GM12878 (cell line): ENCODE results near the gene PANK1. TPM values are rescaled to one million over a fixed set of nuclear protein-coding genes. Genes with fewer than 3 reads are reported as not detected.

Experiments used
- CBX3 ChIP-seq: fragments of 200-600 bp; sonication (generic); IDR thresholded peaks from 2 replicates; pipeline ENCODE4 v1.6.1; 2016; ENCODE audit warnings: low read depth, borderline replicate concordance
- EGR1 ChIP-seq, 2 experiments: IDR thresholded peaks; 1 replicate in 1 of 2; 2 replicates in 1 of 2; pipeline ENCODE4 v1.6.1; 2011 to 2012; ENCODE audit warnings: low read depth in 2 of 2, low read length in 2 of 2, borderline replicate concordance in 1 of 2, mild to moderate bottlenecking in 1 of 2, moderate library complexity in 1 of 2
- EP300 ChIP-seq, 2 experiments: fragments of 150-350 bp in 1 of 2; IDR thresholded peaks; 2 replicates each; pipeline ENCODE4 v1.6.1; 2011 to 2012; ENCODE audit warnings: low read depth in 2 of 2, low read length in 2 of 2, borderline replicate concordance in 1 of 2, improper control_type of control experiment in 1 of 2, inconsistent platforms in 1 of 2; ENCODE audit not compliant: control insufficient read depth in 1 of 2
- ESRRA ChIP-seq: IDR thresholded peaks from 2 replicates; pipeline ENCODE4 v1.6.1; 2012; ENCODE audit warnings: mild to moderate bottlenecking, low read length, improper control_type of control experiment
- IRF4 ChIP-seq: IDR thresholded peaks from 2 replicates; pipeline ENCODE4 v1.6.1; 2011; ENCODE audit warnings: low read depth, low read length
- PML ChIP-seq: IDR thresholded peaks from 2 replicates; pipeline ENCODE4 v1.6.1; 2012; ENCODE audit warnings: low read length, inconsistent platforms
- POU2F2 ChIP-seq: IDR thresholded peaks from 3 replicates; pipeline ENCODE4 v1.6.1; 2011; ENCODE audit warnings: low read depth, mild to moderate bottlenecking, low read length, borderline replicate concordance
- RELA ChIP-seq: fragments of 450-650 bp; IDR thresholded peaks from 2 replicates; pipeline ENCODE4 v1.8.0; 2014; ENCODE audit warnings: borderline replicate concordance; ENCODE audit not compliant: partially characterized antibody
- STAT3 ChIP-seq: IDR thresholded peaks from 2 replicates; pipeline ENCODE4 v1.6.1; 2011; ENCODE audit warnings: low read depth, low read length, improper control_type of control experiment
- ZBTB4 ChIP-seq: fragments of 450-650 bp; formaldehyde crosslinking; IDR thresholded peaks from 2 replicates; pipeline ENCODE4 v1.4.0; 2022; ENCODE audit warnings: mild to moderate bottlenecking, moderate library complexity
- ZNF217 ChIP-seq: fragments of 450-650 bp; IDR thresholded peaks from 2 replicates; pipeline ENCODE4 v1.6.1; 2017; ENCODE audit warnings: antibody characterized with exemption, mild to moderate bottlenecking
- polyA plus RNA-seq, 11 experiments: library from polyadenylated mRNA; depleted of rRNA in 4 of 11; unstranded in 6 of 11; stranded (reverse) in 5 of 11; fragments of >200 nt; fragmentation: Nextera tagmentation in 4 of 11; fragmentation: Illumina TruSeq in 1 of 11; extraction: Ambion mirVana in 4 of 11; extraction: Trizol in 1 of 11; gene quantifications; 1 replicate in 1 of 11; 2 replicates in 10 of 11; pipeline versions ENCODE4 v1.2.1 to v1.2.3, GENCODE V29; 2011 to 2016; ENCODE audit warnings: inconsistent platforms in 2 of 11, missing spikeins in 2 of 11, low read depth in 1 of 11
- total RNA-seq, 4 experiments: library from RNA; depleted of rRNA in 3 of 4; stranded (reverse); fragments of >200 nt in 3 of 4; fragmentation: Illumina TruSeq in 1 of 4; extraction: Trizol in 1 of 4; gene quantifications; 2 replicates each; pipeline versions ENCODE4 v1.2.1 to v1.2.3, GENCODE V29; 2013 to 2021
- TF ChIP-seq, protein P1 (sequence below): IDR thresholded peaks from 2 replicates; pipeline ENCODE4 v1.6.1; 2012; ENCODE audit warnings: improper control_type of control experiment, low read depth, low read length; ENCODE audit not compliant: insufficient replicate concordance
- TF ChIP-seq, protein P2 (sequence below): IDR thresholded peaks from 2 replicates; pipeline ENCODE4 v1.6.1; 2011; ENCODE audit warnings: borderline replicate concordance, low read depth, mild to moderate bottlenecking, moderate library complexity, low read length; ENCODE audit not compliant: insufficient read depth, poor library complexity, severe bottlenecking
- TF ChIP-seq, protein P3 (sequence below): fragments of 450-650 bp; IDR thresholded peaks from 2 replicates; pipeline ENCODE4 v1.6.1; 2017; ENCODE audit warnings: mild to moderate bottlenecking, moderate library complexity

Gene PANK1
- total and polyA plus RNA-seq, 10 of the 15 experiments (the other 5 are each of a cell fraction or from before 2014, with no cell fraction given), result 1.9 to 10.6 (median 5.8) TPM

- TF ChIP-seq ZBTB4, result no peak
- TF ChIP-seq CBX3, result no peak
- no peak for TF ChIP-seq IRF4
- TF ChIP-seq ZNF217, result no peak
- TF ChIP-seq PML, result no peak
- TF ChIP-seq, protein P1, sequence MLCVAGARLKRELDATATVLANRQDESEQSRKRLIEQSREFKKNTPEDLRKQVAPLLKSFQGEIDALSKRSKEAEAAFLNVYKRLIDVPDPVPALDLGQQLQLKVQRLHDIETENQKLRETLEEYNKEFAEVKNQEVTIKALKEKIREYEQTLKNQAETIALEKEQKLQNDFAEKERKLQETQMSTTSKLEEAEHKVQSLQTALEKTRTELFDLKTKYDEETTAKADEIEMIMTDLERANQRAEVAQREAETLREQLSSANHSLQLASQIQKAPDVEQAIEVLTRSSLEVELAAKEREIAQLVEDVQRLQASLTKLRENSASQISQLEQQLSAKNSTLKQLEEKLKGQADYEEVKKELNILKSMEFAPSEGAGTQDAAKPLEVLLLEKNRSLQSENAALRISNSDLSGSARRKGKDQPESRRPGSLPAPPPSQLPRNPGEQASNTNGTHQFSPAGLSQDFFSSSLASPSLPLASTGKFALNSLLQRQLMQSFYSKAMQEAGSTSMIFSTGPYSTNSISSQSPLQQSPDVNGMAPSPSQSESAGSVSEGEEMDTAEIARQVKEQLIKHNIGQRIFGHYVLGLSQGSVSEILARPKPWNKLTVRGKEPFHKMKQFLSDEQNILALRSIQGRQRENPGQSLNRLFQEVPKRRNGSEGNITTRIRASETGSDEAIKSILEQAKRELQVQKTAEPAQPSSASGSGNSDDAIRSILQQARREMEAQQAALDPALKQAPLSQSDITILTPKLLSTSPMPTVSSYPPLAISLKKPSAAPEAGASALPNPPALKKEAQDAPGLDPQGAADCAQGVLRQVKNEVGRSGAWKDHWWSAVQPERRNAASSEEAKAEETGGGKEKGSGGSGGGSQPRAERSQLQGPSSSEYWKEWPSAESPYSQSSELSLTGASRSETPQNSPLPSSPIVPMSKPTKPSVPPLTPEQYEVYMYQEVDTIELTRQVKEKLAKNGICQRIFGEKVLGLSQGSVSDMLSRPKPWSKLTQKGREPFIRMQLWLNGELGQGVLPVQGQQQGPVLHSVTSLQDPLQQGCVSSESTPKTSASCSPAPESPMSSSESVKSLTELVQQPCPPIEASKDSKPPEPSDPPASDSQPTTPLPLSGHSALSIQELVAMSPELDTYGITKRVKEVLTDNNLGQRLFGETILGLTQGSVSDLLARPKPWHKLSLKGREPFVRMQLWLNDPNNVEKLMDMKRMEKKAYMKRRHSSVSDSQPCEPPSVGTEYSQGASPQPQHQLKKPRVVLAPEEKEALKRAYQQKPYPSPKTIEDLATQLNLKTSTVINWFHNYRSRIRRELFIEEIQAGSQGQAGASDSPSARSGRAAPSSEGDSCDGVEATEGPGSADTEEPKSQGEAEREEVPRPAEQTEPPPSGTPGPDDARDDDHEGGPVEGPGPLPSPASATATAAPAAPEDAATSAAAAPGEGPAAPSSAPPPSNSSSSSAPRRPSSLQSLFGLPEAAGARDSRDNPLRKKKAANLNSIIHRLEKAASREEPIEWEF, result peak; percentile 52
- TF ChIP-seq STAT3, result 0 out of 2 replicates have a peak, but pooled peaks have one; percentile 51
- TF ChIP-seq, protein P2, sequence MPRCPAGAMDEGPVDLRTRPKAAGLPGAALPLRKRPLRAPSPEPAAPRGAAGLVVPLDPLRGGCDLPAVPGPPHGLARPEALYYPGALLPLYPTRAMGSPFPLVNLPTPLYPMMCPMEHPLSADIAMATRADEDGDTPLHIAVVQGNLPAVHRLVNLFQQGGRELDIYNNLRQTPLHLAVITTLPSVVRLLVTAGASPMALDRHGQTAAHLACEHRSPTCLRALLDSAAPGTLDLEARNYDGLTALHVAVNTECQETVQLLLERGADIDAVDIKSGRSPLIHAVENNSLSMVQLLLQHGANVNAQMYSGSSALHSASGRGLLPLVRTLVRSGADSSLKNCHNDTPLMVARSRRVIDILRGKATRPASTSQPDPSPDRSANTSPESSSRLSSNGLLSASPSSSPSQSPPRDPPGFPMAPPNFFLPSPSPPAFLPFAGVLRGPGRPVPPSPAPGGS, result no peak
- TF ChIP-seq EGR1 (IDR thresholded peaks at IDR 0.05; ENCODE audit: borderline replicate concordance in 1 of 2, low read depth in 2 of 2, low read length in 2 of 2), result no peak
- TF ChIP-seq EP300 (IDR thresholded peaks at IDR 0.05; ENCODE audit: borderline replicate concordance in 1 of 2, control insufficient read depth in 1 of 2, low read depth in 2 of 2, low read length in 2 of 2), result peak in 1 of 2 experiments; percentile 65; a peak in 2 of 4 replicates
- TF ChIP-seq RELA, result no peak
- no peak for TF ChIP-seq POU2F2
- no peak for TF ChIP-seq ESRRA
- TF ChIP-seq, protein P3, sequence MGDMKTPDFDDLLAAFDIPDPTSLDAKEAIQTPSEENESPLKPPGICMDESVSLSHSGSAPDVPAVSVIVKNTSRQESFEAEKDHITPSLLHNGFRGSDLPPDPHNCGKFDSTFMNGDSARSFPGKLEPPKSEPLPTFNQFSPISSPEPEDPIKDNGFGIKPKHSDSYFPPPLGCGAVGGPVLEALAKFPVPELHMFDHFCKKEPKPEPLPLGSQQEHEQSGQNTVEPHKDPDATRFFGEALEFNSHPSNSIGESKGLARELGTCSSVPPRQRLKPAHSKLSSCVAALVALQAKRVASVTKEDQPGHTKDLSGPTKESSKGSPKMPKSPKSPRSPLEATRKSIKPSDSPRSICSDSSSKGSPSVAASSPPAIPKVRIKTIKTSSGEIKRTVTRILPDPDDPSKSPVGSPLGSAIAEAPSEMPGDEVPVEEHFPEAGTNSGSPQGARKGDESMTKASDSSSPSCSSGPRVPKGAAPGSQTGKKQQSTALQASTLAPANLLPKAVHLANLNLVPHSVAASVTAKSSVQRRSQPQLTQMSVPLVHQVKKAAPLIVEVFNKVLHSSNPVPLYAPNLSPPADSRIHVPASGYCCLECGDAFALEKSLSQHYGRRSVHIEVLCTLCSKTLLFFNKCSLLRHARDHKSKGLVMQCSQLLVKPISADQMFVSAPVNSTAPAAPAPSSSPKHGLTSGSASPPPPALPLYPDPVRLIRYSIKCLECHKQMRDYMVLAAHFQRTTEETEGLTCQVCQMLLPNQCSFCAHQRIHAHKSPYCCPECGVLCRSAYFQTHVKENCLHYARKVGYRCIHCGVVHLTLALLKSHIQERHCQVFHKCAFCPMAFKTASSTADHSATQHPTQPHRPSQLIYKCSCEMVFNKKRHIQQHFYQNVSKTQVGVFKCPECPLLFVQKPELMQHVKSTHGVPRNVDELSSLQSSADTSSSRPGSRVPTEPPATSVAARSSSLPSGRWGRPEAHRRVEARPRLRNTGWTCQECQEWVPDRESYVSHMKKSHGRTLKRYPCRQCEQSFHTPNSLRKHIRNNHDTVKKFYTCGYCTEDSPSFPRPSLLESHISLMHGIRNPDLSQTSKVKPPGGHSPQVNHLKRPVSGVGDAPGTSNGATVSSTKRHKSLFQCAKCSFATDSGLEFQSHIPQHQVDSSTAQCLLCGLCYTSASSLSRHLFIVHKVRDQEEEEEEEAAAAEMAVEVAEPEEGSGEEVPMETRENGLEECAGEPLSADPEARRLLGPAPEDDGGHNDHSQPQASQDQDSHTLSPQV, result no peak
Measured at GRCh38 chr10:89651916-89652573, 7.0 kb upstream of the PANK1 start (continued).
